GM19238 (cell line): ENCODE measurements around the gene SNX3.

Source experiments
- DNase-seq: peaks from one replicate; pipeline ENCODE4 v3.0.0; 2011; ENCODE audit warnings: low spot score; ENCODE audit not compliant: insufficient read length

SNX3 gene

GRCh38 chr6:108170332-108171290 lies 90.2 kb downstream of the SNX3 start:
- DNase-seq: no peak

- no peak for DNase-seq
Measured at GRCh38 chr6:108169464-108170331, 91.1 kb downstream of the SNX3 start.

- no peak for DNase-seq
Measured at GRCh38 chr6:108168501-108169463, 92.1 kb downstream of the SNX3 start.

- no peak for DNase-seq
Measured at GRCh38 chr6:108168090-108168463, 92.8 kb downstream of the SNX3 start.

GRCh38 chr6:108167449-108168089 lies 93.3 kb downstream of the SNX3 start:
- no peak for DNase-seq

GRCh38 chr6:108166664-108167448 lies 94.0 kb downstream of the SNX3 start:
- no peak for DNase-seq

- no peak for DNase-seq
Measured at GRCh38 chr6:108165714-108166663, 94.9 kb downstream of the SNX3 start, which contains the start of gene NR2E1. TSS of gene NR2E1 (plus strand) at chr6:108166022. CDS start at chr6:108166766, 744 bp downstream.

- DNase-seq: no peak
Measured at GRCh38 chr6:108164815-108165706, 95.8 kb downstream of the SNX3 start.

GRCh38 chr6:108164543-108164814 lies 96.4 kb downstream of the SNX3 start:
- DNase-seq: no peak

- no peak for DNase-seq
Measured at GRCh38 chr6:108163644-108164542, 96.9 kb downstream of the SNX3 start.

GRCh38 chr6:108163267-108163643 lies 97.6 kb downstream of the SNX3 start:
- no peak for DNase-seq

GRCh38 chr6:108161724-108162282 lies 99.0 kb downstream of the SNX3 start:
- no peak for DNase-seq
